Prostate gland (tissue), 2 donors: ENCODE data around the gene CFHR5.

Experiments
- POLR2A ChIP-seq: fragments of 450-650 bp; IDR thresholded peaks from one replicate; pipeline ENCODE4 v1.6.1; 2016; ENCODE audit warnings: antibody characterized with exemption, mild to moderate bottlenecking
- POLR2AphosphoS5 ChIP-seq: sonication (generic); formaldehyde crosslinking; IDR thresholded peaks from one replicate; pipeline ENCODE4 v1.6.1; 2017; ENCODE audit warnings: antibody characterized with exemption
- TF ChIP-seq, protein P1 (sequence below), 4 experiments: fragments of 200-600 bp in 2 of 4; fragments of 450-650 bp in 2 of 4; sonication (generic) in 2 of 4; IDR thresholded peaks; 1 replicate in 3 of 4; 2 replicates in 1 of 4; pipeline ENCODE4 v1.5.1; 2016 to 2019; ENCODE audit warnings: antibody characterized with exemption in 4 of 4, mild to moderate bottlenecking in 2 of 4, moderate library complexity in 2 of 4

DNA sequence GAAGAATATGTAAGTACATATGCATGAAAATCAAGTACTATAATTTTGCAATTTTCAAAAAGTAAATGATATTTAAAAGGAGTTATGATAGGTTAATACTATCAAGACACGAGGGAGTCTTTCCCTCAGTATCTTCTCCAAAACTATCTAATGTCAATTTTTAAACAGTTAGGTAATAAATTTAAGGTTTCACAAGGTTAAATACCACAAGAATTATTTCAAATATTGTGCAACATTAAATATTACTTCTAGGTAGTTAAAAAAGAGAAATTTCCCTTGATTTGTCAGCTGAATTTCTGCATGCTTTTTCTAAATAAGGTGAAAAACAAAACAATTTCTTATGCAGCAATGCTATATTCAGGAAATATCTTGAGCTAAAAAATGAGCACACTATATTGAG is 3.5 kb downstream of the CFHR5 start:
- TF ChIP-seq POLR2A (no peak), POLR2AphosphoS5 (no peak)
- TF ChIP-seq, protein P1, sequence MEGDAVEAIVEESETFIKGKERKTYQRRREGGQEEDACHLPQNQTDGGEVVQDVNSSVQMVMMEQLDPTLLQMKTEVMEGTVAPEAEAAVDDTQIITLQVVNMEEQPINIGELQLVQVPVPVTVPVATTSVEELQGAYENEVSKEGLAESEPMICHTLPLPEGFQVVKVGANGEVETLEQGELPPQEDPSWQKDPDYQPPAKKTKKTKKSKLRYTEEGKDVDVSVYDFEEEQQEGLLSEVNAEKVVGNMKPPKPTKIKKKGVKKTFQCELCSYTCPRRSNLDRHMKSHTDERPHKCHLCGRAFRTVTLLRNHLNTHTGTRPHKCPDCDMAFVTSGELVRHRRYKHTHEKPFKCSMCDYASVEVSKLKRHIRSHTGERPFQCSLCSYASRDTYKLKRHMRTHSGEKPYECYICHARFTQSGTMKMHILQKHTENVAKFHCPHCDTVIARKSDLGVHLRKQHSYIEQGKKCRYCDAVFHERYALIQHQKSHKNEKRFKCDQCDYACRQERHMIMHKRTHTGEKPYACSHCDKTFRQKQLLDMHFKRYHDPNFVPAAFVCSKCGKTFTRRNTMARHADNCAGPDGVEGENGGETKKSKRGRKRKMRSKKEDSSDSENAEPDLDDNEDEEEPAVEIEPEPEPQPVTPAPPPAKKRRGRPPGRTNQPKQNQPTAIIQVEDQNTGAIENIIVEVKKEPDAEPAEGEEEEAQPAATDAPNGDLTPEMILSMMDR (IDR thresholded peaks at IDR 0.05): no peak
